HK-2 (cell line): ENCODE data around the gene HSPA9.

Experiments
- DNase-seq: peaks from one replicate; pipeline ENCODE4 v3.0.0-alpha.2; 2018; ENCODE audit not compliant: unreplicated experiment

The HSPA9 gene

GRCh38 chr5:138575194-138576015 is at the start of gene HSPA9:
Gene HSPA9 (minus strand): TSS chr5:138575401. CDS start chr5:138575318, 83 bp downstream.
- DNase-seq, result peak; percentile 95

DNA sequence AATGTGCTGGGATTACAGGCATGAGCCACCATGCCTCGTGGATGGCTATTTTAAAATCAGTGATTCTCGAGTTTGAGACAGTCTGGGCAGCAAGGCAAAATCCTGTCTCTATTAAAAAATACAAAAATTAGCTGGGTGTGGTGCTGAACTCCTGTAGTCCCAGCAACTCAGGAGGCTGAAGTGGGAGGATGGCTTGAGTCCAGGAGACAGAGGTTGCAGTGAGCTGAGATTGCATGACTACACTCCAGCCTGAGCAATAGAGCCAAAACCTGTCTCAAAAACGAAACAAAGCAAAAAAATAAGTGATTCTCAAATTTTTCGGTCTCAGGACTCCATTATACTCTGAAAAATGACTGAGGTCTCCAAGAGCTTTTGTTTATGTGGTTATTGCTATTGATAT is 47.9 kb upstream of the HSPA9 start:
- DNase-seq, result no peak

- DNase-seq, result no peak
Observed at GRCh38 chr5:138622051-138622450, 46.9 kb upstream of the HSPA9 start.

DNA sequence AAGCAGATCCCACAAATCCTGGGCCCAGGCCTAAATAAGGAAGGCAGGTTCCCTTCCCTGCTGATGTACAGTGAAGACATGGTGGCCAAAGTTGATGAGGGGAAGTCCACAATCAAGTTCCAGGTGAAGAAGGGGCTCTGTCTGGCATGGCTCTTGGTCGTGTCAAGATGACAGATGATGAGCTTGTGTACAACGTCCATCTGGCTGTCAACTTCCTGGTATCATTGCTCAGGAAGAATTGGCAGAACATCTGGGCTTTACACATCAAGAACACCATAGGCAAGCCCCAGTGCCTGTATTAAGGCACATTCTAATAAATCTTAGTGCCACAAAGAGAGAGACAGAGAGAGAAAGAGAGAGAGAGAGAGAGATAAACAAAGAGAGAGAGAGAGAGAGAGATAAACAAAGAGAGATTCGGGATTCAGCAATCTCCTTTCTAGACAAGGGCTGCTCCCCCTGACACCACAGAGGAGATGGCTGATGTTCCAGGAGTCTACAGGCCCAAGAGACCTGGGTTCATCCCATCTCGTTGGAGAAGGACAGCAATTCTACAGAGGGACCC is 45.5 kb upstream of the HSPA9 start:
- DNase-seq, result no peak

DNA sequence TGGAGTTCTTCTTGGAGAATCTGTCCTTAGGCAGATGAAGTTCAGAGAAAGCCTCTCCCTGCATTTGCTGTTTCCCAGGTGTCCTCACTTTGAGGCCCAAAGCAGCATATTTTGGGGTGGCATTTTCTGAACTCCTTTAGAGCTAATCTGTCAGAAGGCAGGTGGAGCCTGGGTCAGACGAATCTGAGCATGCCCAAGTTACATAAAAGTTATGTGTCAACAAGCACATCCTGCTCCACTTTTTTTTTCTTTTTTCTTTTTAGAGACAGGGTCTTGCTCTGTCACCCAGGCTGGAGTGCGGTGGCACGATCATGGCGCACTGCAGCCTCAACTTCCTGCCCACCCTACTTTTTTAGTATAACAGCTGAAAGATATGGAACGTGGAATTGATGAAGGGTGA is 41.3 kb upstream of the HSPA9 start:
- DNase-seq, result no peak

GRCh38 chr5:138615461-138615860 is 40.3 kb upstream of the HSPA9 start:
- DNase-seq, result no peak

GRCh38 chr5:138611678-138612218 is 36.5 kb upstream of the HSPA9 start:
- no peak for DNase-seq

GRCh38 chr5:138610918-138611677 is 35.9 kb upstream of the HSPA9 start:
- no peak for DNase-seq

DNA sequence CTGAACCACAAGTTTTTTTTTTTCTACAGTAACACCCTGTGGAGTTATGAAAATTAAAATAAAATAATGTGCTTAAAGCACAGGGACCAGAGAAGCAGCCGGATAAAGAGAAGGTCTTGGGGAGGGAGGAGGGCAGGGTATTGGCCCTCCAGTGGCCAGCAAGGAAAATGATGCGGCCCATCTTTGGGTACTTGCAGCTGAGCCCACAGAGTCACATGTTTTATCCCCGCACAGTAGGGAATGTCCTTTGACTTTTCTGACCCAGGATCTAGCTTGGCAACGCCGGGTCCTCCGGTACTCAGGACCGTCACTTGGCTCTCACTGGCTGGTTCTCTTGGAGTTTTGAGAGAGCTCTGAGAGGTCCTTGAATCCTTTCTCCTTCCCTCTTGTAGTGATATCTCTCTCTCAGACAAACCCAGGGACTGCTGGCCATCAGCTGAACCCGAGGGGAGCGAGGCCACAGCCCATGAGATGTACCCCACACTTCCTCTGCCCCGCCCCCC is 35.3 kb upstream of the HSPA9 start:
- no peak for DNase-seq

DNA sequence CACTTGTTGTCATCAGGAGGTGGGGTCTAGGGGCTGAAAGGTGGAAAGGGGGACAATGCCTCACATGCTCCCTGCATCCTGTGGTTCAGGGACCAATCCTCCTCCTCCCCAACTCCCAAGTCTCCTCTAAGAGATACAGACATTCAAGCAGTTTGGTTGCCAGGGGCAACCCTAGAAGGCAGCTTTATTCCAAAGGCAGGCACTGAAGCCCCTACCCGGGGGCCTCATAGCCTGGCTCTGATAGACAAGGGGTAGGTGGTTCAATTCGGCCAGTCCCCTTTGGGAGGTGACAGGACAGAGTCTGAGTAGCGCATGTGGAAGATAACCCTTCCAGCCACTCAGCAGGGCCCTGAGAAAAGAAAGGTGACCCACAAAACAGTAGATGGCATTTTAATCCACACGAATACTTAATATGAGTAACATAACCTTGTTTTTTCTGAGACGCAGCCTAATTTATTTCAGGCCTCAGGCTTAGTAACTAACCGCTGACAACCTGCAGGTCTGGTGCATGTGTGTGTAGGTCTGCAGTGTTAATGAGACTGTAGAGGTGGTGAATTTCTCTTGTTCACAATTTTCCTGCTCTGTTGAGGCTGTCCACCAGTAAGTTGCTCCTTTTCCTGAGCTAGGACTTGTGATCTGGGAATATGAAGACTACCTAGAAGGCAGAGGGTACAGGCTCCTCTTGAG is 31.3 kb upstream of the HSPA9 start:
- DNase-seq, result no peak

DNA sequence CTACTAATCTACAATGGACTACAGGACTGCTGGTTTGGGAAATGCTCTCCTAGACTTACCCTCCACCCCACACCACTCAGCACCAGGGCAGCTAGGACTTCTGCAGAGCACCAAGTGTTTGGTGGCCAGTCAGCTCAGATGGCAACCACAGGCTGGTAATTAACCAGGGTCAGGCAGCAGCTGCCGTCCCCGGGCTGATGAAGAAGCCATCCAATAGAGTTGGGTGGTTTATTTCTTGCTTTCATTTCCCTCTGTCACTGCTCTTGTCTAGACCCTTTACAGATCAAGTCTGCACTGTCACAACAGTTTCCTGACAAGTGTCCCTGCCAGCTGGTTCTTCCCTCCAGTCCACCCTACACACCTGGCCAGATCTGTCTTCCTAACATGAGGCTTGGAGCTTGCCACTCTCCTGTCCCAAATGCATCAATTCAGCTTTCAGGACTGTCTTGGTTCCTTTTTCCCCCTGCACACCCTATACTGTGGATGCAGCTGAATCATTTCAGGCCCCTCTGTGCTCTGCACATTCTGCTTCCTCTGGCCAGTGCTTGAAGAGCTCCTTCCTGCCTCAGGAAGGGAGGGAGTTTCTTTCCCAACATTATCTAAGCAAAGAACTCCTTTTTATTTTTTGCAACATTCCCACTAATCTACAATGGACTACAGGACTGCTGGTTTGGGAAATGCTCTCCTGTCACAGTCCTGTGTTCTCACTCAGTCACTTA is 30.2 kb upstream of the HSPA9 start:
- DNase-seq, result no peak

- DNase-seq, result no peak
Observed at GRCh38 chr5:138604176-138604785, 29.1 kb upstream of the HSPA9 start.

DNA sequence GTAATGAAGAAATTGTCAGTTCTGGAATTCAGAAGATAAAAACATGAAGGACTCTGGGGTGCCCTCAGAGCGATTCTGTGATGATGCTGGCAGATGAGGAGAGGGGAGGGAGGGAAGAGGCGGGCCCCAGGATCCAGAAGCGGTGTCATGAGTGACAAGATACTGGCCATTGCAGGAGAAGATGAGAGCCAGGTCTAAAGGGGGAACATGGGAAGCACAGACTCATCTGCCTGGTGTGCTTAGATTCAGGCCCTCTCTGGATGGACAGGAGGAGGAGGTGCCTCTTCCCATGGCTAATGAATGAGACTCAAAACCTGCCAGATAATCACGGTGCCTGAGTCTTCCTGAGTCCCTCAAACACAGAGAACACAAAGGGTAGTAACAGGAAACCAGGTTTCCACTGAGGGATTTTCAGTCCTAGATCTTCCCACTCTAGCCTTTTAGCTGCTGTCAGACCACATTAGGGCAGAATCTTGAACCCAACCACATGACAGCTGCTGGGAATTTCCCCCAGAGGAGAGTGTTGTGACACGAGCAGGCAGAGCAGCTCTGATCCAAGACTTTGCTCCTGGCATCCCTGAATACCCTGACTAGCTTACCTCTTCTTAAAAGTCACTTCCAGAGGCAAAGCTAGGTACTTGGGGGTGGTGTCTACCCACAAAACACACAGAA is 28.2 kb upstream of the HSPA9 start:
- DNase-seq, result no peak

- DNase-seq, result no peak
Observed at GRCh38 chr5:138602371-138603000, 27.3 kb upstream of the HSPA9 start.

GRCh38 chr5:138601444-138601843 is 26.2 kb upstream of the HSPA9 start:
- DNase-seq, result no peak

DNA sequence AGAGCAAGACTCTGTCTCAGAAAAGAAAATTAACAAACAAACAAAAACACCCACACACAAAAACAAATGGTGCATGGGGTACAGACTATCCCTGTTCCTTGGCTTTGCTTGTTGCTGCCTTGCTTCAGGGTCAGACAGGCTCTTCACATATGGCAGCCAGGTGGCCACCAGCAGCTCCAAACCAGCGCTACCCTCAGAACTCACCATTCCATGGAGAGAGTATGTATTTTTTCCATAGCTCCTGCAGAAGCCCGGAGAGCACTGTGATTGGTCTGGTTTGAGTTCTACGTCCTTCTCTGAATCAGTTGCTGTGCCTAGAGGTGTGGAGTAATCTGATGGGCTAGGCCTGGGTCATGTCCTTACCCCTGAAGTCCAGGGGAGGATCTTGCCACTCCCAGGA is 25.2 kb upstream of the HSPA9 start:
- no peak for DNase-seq

DNA sequence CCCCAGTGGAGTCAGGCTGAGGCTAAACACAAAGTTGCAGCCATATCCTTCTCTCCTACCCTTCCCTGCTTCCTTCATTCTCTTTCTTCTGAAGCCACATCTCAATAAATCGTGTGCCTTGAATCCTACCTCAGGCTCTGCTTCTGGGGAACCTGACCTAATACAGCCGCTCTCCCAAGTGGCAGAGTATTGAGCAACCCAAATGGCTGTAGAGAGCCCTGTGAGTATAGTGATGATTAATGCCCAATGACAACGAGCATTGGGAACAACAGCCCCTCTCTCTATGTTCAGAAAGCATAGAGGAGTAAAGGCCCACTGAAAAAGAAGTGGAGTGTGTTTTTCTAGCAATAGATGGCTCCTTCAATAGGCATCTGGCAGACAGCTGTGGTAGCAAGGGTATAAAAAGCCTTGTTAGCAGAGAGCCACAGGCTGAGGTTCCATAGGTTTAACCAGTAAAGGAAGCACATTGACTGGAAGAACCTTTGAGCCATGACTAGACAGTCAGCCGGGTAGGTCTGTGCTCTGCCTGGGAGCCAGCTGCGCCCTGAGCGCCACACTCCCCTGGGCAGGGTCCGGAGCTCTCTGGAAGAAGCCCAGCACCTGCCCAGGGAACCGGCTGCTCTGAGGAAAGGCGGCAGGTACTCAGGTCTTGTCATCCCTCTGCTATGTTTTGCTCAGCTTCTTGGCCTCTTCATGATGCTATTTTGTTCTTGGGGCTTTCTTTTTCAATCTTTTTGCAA is 22.6 kb upstream of the HSPA9 start:
- DNase-seq, result no peak

- no peak for DNase-seq
Observed at GRCh38 chr5:138596105-138596881, 21.1 kb upstream of the HSPA9 start.
